Skeletal muscle satellite cell (primary cell): ENCODE results near the gene SH3RF2.

Experiments used
- H3K27me3 ChIP-seq: 2 replicates; pipeline ENCODE4 v1.7.0; 2013; ENCODE audit warnings: low read length; ENCODE audit not compliant: control insufficient read depth, insufficient read depth
- H3K36me3 ChIP-seq: 2 replicates; pipeline ENCODE4 v1.7.0; 2013; ENCODE audit warnings: mild to moderate bottlenecking, control low read depth, low read length; ENCODE audit not compliant: insufficient read depth
- H3K4me1 ChIP-seq: 2 replicates; pipeline ENCODE4 v1.7.0; 2013; ENCODE audit warnings: low read length; ENCODE audit not compliant: control insufficient read depth, insufficient read depth
- H3K4me2 ChIP-seq: 2 replicates; pipeline ENCODE4 v1.7.0; 2013; ENCODE audit warnings: mild to moderate bottlenecking, low read length
- H3K4me3 ChIP-seq: 2 replicates; pipeline ENCODE4 v1.7.0; 2013; ENCODE audit warnings: low read length
- H3K9ac ChIP-seq: 2 replicates; pipeline ENCODE4 v1.7.0; 2013; ENCODE audit warnings: mild to moderate bottlenecking, low read depth, low read length, moderate library complexity
- H3K9me3 ChIP-seq: replicated peaks from 2 replicates; pipeline ENCODE4 v1.7.0; 2013; ENCODE audit warnings: mild to moderate bottlenecking, control low read depth, low read length

SH3RF2 gene

GRCh38 chr5:146013761-146014160 lies 77.4 kb downstream of the SH3RF2 start:
- Histone ChIP-seq H3K4me2 (no peak overlapping the region), H3K4me3 (no peak overlapping the region), H3K36me3 (no peaks in the 10 kb centered on the region), H3K9ac (no peak overlapping the region), H3K9me3 (no peaks in the 10 kb centered on the region), H3K4me1 (peaks cover 1% of the 10 kb centered on the region), H3K27me3 (no peaks in the 10 kb centered on the region)

DNA sequence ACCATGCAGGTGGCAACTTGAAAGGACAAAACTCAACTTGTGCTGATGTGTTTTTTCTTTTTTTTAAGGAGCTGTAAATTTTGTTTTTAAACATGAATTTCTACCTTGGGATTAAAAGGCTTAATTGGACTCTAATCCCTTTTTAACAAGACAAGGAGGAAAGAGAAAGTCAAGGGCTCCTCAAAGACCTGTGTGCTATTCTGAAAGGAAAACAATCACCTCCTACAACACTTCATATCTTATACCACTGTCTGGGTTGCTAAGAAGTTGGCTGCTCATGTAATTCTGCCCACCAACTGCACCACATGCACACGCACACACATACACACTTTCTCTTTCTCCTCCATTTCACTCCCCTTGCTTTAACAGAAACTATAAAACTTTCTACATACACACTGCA lies 78.6 kb downstream of the SH3RF2 start:
- Histone ChIP-seq H3K36me3 (no peaks in the 10 kb centered on the region), H3K9ac (no peak overlapping the region), H3K27me3 (no peaks in the 10 kb centered on the region), H3K4me2 (no peak overlapping the region), H3K4me1 (peaks cover 5% of the 10 kb centered on the region), H3K4me3 (no peak overlapping the region), H3K9me3 (no peaks in the 10 kb centered on the region)

GRCh38 chr5:146016764-146017484 lies 80.5 kb downstream of the SH3RF2 start:
- H3K27me3 ChIP-seq = no peaks in the 10 kb centered on the region
- no peaks in the 10 kb centered on the region for H3K36me3 ChIP-seq
- H3K4me1 ChIP-seq = peaks cover 5% of the 10 kb centered on the region
- no peak overlapping the region for H3K9ac ChIP-seq
- H3K4me3 ChIP-seq = no peak overlapping the region
- no peaks in the 10 kb centered on the region for H3K9me3 ChIP-seq
- no peak overlapping the region for H3K4me2 ChIP-seq

DNA sequence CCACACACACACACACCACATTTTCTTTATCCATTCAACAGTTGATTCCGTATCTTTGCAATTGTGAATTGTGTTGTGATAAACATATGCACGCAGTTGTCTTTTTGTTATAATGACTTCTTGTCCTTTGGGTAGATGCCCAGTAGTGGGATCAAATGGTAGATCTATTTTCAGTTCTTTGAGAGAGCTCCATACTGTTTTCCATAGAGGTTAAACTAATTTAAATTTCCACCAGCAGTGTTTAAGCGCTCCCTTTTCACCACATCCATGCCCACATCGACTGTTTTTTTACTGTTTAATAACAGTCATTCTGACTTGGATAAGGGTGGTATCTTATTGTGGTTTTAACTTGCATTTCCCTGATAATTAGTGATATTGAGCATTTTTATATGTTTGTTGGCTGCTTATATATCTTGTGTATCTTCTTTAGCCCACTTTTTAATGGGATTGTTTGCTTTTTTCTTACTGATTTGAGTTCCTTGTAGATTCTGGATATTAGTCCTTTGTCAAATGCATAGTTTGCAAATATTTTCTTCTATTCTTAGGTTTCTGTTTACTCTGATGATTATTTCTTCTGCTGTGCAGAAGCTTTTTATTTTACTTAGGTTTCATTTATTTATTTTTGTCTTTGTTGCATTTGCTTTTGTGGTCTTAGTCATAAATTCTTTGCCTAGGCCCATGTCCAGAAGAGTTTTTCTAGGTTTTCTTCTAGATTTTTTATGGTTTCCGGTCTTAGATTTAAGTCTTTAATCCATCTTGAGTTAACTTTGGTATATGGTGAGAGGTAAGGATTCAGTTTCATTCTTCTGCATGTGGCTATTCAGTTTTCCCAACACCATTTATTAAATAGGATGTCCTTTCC lies 82.4 kb downstream of the SH3RF2 start:
- Histone ChIP-seq H3K36me3 (no peaks in the 10 kb centered on the region), H3K27me3 (no peaks in the 10 kb centered on the region), H3K9ac (no peak overlapping the region), H3K9me3 (no peaks in the 10 kb centered on the region), H3K4me1 (peaks cover 5% of the 10 kb centered on the region), H3K4me2 (no peak overlapping the region), H3K4me3 (no peak overlapping the region)

GRCh38 chr5:146020100-146020499 lies 83.7 kb downstream of the SH3RF2 start:
- Histone ChIP-seq H3K9me3 (no peaks in the 10 kb centered on the region), H3K4me3 (no peak overlapping the region), H3K27me3 (no peaks in the 10 kb centered on the region), H3K36me3 (no peaks in the 10 kb centered on the region), H3K4me2 (no peak overlapping the region), H3K9ac (no peak overlapping the region), H3K4me1 (peaks cover 5% of the 10 kb centered on the region)

DNA sequence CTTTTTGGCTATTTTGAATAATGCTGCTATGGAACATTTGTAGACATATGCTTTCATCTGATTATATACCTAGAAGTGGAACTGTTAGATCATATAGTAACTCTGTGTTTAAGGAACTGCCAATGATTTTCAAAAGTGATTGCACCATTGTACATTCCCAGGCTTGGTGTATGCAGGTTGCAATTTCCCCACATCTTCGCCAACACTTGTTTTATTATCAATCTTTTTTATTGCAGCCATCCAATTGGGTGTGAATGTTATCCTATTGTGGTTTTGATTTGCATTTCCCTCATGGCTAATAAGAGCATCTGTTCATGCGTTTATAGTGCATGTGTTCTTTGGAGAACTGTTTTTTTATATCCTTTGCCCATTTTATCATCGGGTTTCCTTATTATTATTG lies 87.7 kb downstream of the SH3RF2 start:
- Histone ChIP-seq H3K4me2 (no peak overlapping the region), H3K9me3 (no peaks in the 10 kb centered on the region), H3K4me1 (peaks cover 1% of the 10 kb centered on the region), H3K9ac (no peak overlapping the region), H3K4me3 (no peak overlapping the region), H3K27me3 (no peaks in the 10 kb centered on the region), H3K36me3 (no peaks in the 10 kb centered on the region)

GRCh38 chr5:146025114-146025680 lies 88.8 kb downstream of the SH3RF2 start:
- no peaks in the 10 kb centered on the region for H3K36me3 ChIP-seq
- H3K4me1 ChIP-seq = no peaks in the 10 kb centered on the region
- H3K27me3 ChIP-seq = no peaks in the 10 kb centered on the region
- no peak overlapping the region for H3K4me2 ChIP-seq
- no peak overlapping the region for H3K4me3 ChIP-seq
- no peaks in the 10 kb centered on the region for H3K9me3 ChIP-seq
- H3K9ac ChIP-seq = no peak overlapping the region

DNA sequence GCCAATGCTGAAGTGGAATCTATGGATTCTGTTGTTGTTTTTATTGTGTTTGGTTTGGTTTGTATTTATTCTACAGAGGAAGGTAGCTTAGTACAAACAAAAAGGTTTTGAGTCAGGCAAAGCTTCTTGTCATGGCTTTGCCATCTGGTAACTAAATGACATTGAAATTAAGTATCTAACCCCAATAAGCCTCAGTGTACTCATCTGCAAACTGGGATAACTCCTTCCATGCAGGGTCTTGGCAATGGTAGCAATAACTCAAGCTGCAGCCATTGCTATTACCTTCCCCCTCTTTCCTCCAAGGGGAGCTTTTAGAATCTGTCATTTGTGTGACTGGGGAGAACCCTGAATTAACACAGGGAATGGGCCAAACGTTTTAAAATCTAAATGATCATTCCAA lies 89.3 kb downstream of the SH3RF2 start:
- H3K4me1 ChIP-seq = no peaks in the 10 kb centered on the region
- H3K4me3 ChIP-seq = no peak overlapping the region
- H3K27me3 ChIP-seq = no peaks in the 10 kb centered on the region
- H3K4me2 ChIP-seq = no peak overlapping the region
- H3K9ac ChIP-seq = no peak overlapping the region
- no peaks in the 10 kb centered on the region for H3K9me3 ChIP-seq
- no peaks in the 10 kb centered on the region for H3K36me3 ChIP-seq

GRCh38 chr5:146026307-146027010 lies 90.1 kb downstream of the SH3RF2 start:
- no peaks in the 10 kb centered on the region for H3K36me3 ChIP-seq
- H3K9me3 ChIP-seq = no peaks in the 10 kb centered on the region
- no peak overlapping the region for H3K4me2 ChIP-seq
- no peaks in the 10 kb centered on the region for H3K4me1 ChIP-seq
- H3K27me3 ChIP-seq = no peaks in the 10 kb centered on the region
- H3K9ac ChIP-seq = no peak overlapping the region
- H3K4me3 ChIP-seq = no peak overlapping the region

- Histone ChIP-seq H3K36me3 (no peaks in the 10 kb centered on the region), H3K9ac (no peak overlapping the region), H3K27me3 (no peaks in the 10 kb centered on the region), H3K4me3 (no peak overlapping the region), H3K9me3 (no peaks in the 10 kb centered on the region), H3K4me1 (no peaks in the 10 kb centered on the region), H3K4me2 (no peak overlapping the region)
Observed at GRCh38 chr5:146027751-146028150, 91.4 kb downstream of the SH3RF2 start.

- Histone ChIP-seq H3K27me3 (no peaks in the 10 kb centered on the region), H3K9me3 (no peaks in the 10 kb centered on the region), H3K4me3 (no peak overlapping the region), H3K9ac (no peak overlapping the region), H3K4me1 (no peaks in the 10 kb centered on the region), H3K4me2 (no peak overlapping the region), H3K36me3 (no peaks in the 10 kb centered on the region)
Observed at GRCh38 chr5:146032911-146033310, 96.5 kb downstream of the SH3RF2 start.
